Epidermal melanocyte (primary cell): ENCODE results near the gene MYO5A.

Source experiments
- DNase-seq: peaks from one replicate; pipeline ENCODE4 v3.0.0; 2011; ENCODE audit warnings: low spot score; ENCODE audit not compliant: insufficient read length

The MYO5A gene

GRCh38 chr15:52259503-52259902 lies 269.2 kb downstream of the MYO5A start:
- no peak for DNase-seq

DNA sequence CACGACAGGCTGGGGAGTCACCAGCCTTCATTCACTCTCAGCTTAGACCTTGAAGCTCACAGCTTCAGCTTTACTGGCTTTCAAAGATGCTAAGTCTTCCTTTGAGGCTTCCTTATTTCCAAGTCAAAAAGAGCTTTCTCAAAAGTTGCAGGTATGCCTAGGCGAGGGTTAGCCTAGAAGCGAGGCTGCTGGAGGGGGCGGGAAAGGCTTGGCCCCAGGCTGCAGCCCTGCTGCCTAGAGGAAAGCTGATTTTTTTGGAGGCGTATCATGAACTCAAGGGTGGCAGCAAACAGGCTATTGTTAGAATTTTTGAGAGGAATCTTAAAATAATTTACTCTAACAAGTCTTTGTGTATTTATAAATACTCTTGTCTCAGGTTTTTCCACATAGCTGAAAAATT lies 270.2 kb downstream of the MYO5A start:
- DNase-seq: no peak

DNA sequence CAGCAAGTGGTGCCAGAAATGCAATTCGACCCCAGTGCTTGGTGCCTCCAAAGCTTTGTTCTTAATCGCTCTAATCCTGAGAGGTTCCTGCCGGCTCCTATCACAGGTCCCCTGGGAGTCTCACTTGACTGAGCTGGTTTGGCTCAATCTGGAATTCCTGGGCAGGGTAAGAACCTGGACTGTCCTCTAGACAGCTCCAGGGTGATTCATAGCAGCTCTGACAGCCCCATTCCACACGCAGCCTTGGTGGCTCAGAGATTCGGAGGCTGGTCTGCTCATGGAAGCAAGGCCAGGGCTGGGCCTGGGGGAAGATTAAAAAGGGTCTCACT lies 271.0 kb downstream of the MYO5A start:
- no peak for DNase-seq
